SK-N-SH treated with all-trans-retinoic acid at 6 μM for 48 hours (cell line): ENCODE data around the gene CTNNA3.

Experiments used
- ATAC-seq: fragments of 200-7000 bp; cut with Tn5 transposase; 3 replicates; pipeline ENCODE4 v1.9.1; 2020; ENCODE audit warnings: mild to moderate bottlenecking, moderate library complexity
- ARNTL ChIP-seq: fragments of 450-650 bp; formaldehyde crosslinking; IDR thresholded peaks from 2 replicates; pipeline ENCODE4 v1.5.0; 2020; ENCODE audit warnings: low read depth, mild to moderate bottlenecking, moderate library complexity, borderline replicate concordance
- BACH2 ChIP-seq: fragments of 250-450 bp; sonication (Bioruptor Pico); IDR thresholded peaks from 2 replicates; pipeline ENCODE4 v1.9.0; 2021; ENCODE audit warnings: mild to moderate bottlenecking, borderline replicate concordance
- CSDC2 ChIP-seq: fragments of 250-450 bp; sonication (Bioruptor Pico); IDR thresholded peaks from 2 replicates; pipeline ENCODE4 v1.5.0; 2020; ENCODE audit warnings: mild to moderate bottlenecking, moderate library complexity
- ISL1 ChIP-seq: fragments of 250-450 bp; sonication (Bioruptor Pico); IDR thresholded peaks from 2 replicates; pipeline ENCODE4 v2.1.2; 2022; ENCODE audit warnings: mild to moderate bottlenecking, moderate library complexity
- OSR1 ChIP-seq: fragments of 250-450 bp; sonication (Bioruptor Pico); IDR thresholded peaks from 2 replicates; pipeline ENCODE4 v1.8.0; 2022; ENCODE audit warnings: moderate library complexity, mild to moderate bottlenecking, inconsistent platforms
- PPARA ChIP-seq: fragments of 250-450 bp; sonication (Bioruptor Pico); IDR thresholded peaks from 2 replicates; pipeline ENCODE4 v1.5.0; 2020; ENCODE audit warnings: mild to moderate bottlenecking, borderline replicate concordance
- RARB ChIP-seq: fragments of 250-450 bp; sonication (Bioruptor Pico); IDR thresholded peaks from 2 replicates; pipeline ENCODE4 v1.8.0; 2021; ENCODE audit warnings: mild to moderate bottlenecking, moderate library complexity
- SNAI2 ChIP-seq: fragments of 250-450 bp; sonication (Bioruptor Pico); IDR thresholded peaks from 2 replicates; pipeline ENCODE4 v1.5.0; 2020; ENCODE audit warnings: mild to moderate bottlenecking, moderate library complexity
- TCF4 ChIP-seq: fragments of 250-450 bp; sonication (Bioruptor Pico); IDR thresholded peaks from 2 replicates; pipeline ENCODE4 v1.8.0; 2021; ENCODE audit warnings: mild to moderate bottlenecking, moderate library complexity, borderline replicate concordance
- TOX ChIP-seq: fragments of 250-450 bp; sonication (Bioruptor Pico); IDR thresholded peaks from 2 replicates; pipeline ENCODE4 v1.8.0; 2021; ENCODE audit warnings: mild to moderate bottlenecking, moderate library complexity, borderline replicate concordance
- ZFP3 ChIP-seq: fragments of 250-450 bp; sonication (Bioruptor Pico); IDR thresholded peaks from 2 replicates; pipeline ENCODE4 v1.5.0; 2020; ENCODE audit warnings: mild to moderate bottlenecking, moderate library complexity
- ZFP30 ChIP-seq: fragments of 450-650 bp; formaldehyde crosslinking; IDR thresholded peaks from 2 replicates; pipeline ENCODE4 v1.5.0; 2022; ENCODE audit warnings: mild to moderate bottlenecking, moderate library complexity
- ZNF565 ChIP-seq: fragments of 450-650 bp; formaldehyde crosslinking; conservative IDR thresholded peaks from 2 replicates; pipeline ENCODE4 v1.5.0; 2020; ENCODE audit warnings: low read depth, mild to moderate bottlenecking, moderate library complexity
- ZNF70 ChIP-seq: fragments of 450-650 bp; formaldehyde crosslinking; IDR thresholded peaks from 2 replicates; pipeline ENCODE4 v1.5.0; 2020; ENCODE audit warnings: mild to moderate bottlenecking, moderate library complexity
- ZNF8 ChIP-seq: fragments of 450-650 bp; formaldehyde crosslinking; IDR thresholded peaks from 2 replicates; pipeline ENCODE4 v1.5.0; 2020; ENCODE audit warnings: mild to moderate bottlenecking, moderate library complexity
- TF ChIP-seq, protein P1 (sequence below): fragments of 250-450 bp; sonication (Bioruptor Pico); IDR thresholded peaks from 2 replicates; pipeline ENCODE4 v1.5.1; 2020; ENCODE audit warnings: low read depth, mild to moderate bottlenecking, moderate library complexity
- TF ChIP-seq, protein P2 (sequence below): fragments of 250-450 bp; sonication (Bioruptor Pico); IDR thresholded peaks from 2 replicates; pipeline ENCODE4 v1.8.0; 2021; ENCODE audit warnings: low read depth, mild to moderate bottlenecking, moderate library complexity, borderline replicate concordance
- TF ChIP-seq, protein P3 (sequence below): fragments of 250-450 bp; sonication (Bioruptor Pico); IDR thresholded peaks from 2 replicates; pipeline ENCODE4 v1.5.1; 2021; ENCODE audit warnings: mild to moderate bottlenecking, moderate library complexity
- TF ChIP-seq, protein P4 (sequence below): fragments of 250-450 bp; sonication (Bioruptor Pico); IDR thresholded peaks from 2 replicates; pipeline ENCODE4 v1.5.0; 2020; ENCODE audit warnings: mild to moderate bottlenecking, moderate library complexity
- TF ChIP-seq, protein P5 (sequence below): fragments of 250-450 bp; sonication (Bioruptor Pico); IDR thresholded peaks from 2 replicates; pipeline ENCODE4 v1.8.0; 2020; ENCODE audit warnings: mild to moderate bottlenecking, moderate library complexity, borderline replicate concordance

Gene CTNNA3

DNA sequence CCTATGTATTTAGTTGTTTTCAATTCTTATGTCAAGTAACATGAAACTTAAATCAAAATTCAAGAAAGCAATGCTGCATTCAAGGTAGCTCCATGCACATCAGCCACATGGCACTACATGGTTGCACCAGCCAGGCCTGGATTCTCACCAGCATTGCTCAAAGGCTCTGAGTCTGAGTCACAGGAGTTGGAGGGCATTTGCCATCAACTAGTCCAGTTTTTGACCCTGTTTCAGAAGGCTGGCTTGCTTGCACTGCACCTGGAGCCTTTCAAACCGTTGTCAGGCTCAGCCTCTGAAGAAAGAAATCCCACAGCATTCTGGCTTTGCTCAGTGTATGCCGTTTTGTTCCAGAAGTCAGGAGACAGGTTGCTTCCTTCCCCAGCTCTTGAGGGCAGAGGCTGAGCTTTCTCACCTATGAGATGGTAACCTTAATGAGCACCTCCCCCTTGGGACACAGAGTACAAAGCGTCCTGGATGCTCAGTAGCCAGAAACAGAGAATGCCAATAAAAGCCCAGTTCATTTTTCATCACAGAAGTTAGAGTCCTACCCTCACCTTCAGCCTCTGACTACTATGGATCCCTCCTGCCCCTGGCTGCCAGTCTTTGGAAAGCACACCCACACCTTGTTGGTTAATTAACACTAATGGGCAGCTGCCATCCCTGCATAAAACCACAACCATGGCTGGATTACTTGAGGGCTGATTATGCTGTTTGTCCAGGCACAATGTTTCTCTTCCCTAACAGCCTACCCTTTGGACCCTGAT is 1058.5 kb downstream of the CTNNA3 start:
- ATAC-seq: no peak
- TF ChIP-seq BACH2 (CRISPR knock-in tag): no peak
- no peak for TF ChIP-seq ZNF8 (CRISPR knock-in tag)
- no peak for TF ChIP-seq PPARA
- TF ChIP-seq ZNF565 (CRISPR knock-in tag): no peak
- no peak for TF ChIP-seq ISL1 (CRISPR knock-in tag)
- no peak for TF ChIP-seq SNAI2
- TF ChIP-seq CSDC2 (CRISPR knock-in tag): no peak
- TF ChIP-seq TOX (CRISPR knock-in tag): no peak
- TF ChIP-seq, protein P1, sequence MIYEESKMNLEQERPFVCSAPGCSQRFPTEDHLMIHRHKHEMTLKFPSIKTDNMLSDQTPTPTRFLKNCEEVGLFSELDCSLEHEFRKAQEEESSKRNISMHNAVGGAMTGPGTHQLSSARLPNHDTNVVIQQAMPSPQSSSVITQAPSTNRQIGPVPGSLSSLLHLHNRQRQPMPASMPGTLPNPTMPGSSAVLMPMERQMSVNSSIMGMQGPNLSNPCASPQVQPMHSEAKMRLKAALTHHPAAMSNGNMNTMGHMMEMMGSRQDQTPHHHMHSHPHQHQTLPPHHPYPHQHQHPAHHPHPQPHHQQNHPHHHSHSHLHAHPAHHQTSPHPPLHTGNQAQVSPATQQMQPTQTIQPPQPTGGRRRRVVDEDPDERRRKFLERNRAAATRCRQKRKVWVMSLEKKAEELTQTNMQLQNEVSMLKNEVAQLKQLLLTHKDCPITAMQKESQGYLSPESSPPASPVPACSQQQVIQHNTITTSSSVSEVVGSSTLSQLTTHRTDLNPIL (CRISPR knock-in tag): no peak
- TF ChIP-seq, protein P2, sequence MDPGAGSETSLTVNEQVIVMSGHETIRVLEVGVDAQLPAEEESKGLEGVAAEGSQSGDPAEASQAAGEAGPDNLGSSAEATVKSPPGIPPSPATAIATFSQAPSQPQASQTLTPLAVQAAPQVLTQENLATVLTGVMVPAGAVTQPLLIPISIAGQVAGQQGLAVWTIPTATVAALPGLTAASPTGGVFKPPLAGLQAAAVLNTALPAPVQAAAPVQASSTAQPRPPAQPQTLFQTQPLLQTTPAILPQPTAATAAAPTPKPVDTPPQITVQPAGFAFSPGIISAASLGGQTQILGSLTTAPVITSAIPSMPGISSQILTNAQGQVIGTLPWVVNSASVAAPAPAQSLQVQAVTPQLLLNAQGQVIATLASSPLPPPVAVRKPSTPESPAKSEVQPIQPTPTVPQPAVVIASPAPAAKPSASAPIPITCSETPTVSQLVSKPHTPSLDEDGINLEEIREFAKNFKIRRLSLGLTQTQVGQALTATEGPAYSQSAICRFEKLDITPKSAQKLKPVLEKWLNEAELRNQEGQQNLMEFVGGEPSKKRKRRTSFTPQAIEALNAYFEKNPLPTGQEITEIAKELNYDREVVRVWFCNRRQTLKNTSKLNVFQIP (CRISPR knock-in tag): no peak
- no peak for TF ChIP-seq OSR1 (CRISPR knock-in tag)
- TF ChIP-seq ZFP3: no peak
- TF ChIP-seq, protein P3, sequence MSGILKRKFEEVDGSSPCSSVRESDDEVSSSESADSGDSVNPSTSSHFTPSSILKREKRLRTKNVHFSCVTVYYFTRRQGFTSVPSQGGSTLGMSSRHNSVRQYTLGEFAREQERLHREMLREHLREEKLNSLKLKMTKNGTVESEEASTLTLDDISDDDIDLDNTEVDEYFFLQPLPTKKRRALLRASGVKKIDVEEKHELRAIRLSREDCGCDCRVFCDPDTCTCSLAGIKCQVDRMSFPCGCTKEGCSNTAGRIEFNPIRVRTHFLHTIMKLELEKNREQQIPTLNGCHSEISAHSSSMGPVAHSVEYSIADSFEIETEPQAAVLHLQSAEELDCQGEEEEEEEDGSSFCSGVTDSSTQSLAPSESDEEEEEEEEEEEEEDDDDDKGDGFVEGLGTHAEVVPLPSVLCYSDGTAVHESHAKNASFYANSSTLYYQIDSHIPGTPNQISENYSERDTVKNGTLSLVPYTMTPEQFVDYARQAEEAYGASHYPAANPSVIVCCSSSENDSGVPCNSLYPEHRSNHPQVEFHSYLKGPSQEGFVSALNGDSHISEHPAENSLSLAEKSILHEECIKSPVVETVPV (CRISPR knock-in tag): no peak
- no peak for TF ChIP-seq ARNTL (CRISPR knock-in tag)
- TF ChIP-seq, protein P4, sequence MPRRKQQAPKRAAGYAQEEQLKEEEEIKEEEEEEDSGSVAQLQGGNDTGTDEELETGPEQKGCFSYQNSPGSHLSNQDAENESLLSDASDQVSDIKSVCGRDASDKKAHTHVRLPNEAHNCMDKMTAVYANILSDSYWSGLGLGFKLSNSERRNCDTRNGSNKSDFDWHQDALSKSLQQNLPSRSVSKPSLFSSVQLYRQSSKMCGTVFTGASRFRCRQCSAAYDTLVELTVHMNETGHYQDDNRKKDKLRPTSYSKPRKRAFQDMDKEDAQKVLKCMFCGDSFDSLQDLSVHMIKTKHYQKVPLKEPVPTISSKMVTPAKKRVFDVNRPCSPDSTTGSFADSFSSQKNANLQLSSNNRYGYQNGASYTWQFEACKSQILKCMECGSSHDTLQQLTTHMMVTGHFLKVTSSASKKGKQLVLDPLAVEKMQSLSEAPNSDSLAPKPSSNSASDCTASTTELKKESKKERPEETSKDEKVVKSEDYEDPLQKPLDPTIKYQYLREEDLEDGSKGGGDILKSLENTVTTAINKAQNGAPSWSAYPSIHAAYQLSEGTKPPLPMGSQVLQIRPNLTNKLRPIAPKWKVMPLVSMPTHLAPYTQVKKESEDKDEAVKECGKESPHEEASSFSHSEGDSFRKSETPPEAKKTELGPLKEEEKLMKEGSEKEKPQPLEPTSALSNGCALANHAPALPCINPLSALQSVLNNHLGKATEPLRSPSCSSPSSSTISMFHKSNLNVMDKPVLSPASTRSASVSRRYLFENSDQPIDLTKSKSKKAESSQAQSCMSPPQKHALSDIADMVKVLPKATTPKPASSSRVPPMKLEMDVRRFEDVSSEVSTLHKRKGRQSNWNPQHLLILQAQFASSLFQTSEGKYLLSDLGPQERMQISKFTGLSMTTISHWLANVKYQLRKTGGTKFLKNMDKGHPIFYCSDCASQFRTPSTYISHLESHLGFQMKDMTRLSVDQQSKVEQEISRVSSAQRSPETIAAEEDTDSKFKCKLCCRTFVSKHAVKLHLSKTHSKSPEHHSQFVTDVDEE: no peak
- TF ChIP-seq, protein P5, sequence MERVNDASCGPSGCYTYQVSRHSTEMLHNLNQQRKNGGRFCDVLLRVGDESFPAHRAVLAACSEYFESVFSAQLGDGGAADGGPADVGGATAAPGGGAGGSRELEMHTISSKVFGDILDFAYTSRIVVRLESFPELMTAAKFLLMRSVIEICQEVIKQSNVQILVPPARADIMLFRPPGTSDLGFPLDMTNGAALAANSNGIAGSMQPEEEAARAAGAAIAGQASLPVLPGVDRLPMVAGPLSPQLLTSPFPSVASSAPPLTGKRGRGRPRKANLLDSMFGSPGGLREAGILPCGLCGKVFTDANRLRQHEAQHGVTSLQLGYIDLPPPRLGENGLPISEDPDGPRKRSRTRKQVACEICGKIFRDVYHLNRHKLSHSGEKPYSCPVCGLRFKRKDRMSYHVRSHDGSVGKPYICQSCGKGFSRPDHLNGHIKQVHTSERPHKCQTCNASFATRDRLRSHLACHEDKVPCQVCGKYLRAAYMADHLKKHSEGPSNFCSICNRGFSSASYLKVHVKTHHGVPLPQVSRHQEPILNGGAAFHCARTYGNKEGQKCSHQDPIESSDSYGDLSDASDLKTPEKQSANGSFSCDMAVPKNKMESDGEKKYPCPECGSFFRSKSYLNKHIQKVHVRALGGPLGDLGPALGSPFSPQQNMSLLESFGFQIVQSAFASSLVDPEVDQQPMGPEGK (CRISPR knock-in tag): no peak
- no peak for TF ChIP-seq ZFP30 (CRISPR knock-in tag)
- no peak for TF ChIP-seq TCF4
- TF ChIP-seq ZNF70: no peak

DNA sequence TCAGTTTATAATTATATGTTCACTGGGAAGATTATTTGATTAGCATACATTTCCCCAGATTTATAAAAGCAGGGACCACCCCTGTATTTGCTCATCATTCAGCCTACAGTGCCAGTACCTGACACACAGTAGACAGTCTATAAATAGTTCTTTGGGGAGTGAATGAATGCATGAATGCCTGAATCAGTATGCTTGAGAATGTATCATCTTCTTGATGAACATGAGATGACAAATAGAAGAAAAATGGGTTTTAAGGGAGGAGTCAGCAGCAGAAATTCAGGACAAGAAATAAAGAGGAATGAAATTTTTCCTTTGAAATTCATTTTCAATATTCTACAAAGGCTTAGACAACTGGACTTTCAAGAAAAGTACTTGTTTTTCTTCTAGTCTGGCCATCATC is 1066.0 kb downstream of the CTNNA3 start:
- no peak for ATAC-seq
- TF ChIP-seq TCF4 (no peak), ZNF565 (CRISPR knock-in tag) (no peak), CSDC2 (CRISPR knock-in tag) (no peak), OSR1 (CRISPR knock-in tag) (no peak), PPARA (no peak), ZFP30 (CRISPR knock-in tag) (no peak), ZNF8 (CRISPR knock-in tag) (no peak), BACH2 (CRISPR knock-in tag) (no peak), SNAI2 (no peak), RARB (CRISPR knock-in tag) (no peak)
- TF ChIP-seq, protein P3 (CRISPR knock-in tag): no peak
- TF ChIP-seq, protein P5 (CRISPR knock-in tag): no peak
- TF ChIP-seq, protein P4: no peak
- TF ChIP-seq, protein P1 (CRISPR knock-in tag): no peak
